Ishikawa (cell line): ENCODE data around the gene NRXN3.

Source experiments
- CEBPB ChIP-seq: IDR thresholded peaks from 2 replicates; pipeline ENCODE4 v1.6.1; 2012
- CREB1 ChIP-seq: IDR thresholded peaks from 2 replicates; pipeline ENCODE4 v1.6.1; 2012; ENCODE audit warnings: low read depth
- REST ChIP-seq: IDR thresholded peaks from 2 replicates; pipeline ENCODE4 v1.6.1; 2012; ENCODE audit warnings: low read depth, mild to moderate bottlenecking

- TF ChIP-seq CREB1 (no peak), CEBPB (no peak), REST (no peak)
Measured at GRCh38 chr14:78872837-78873236, 702.7 kb downstream of the NRXN3 start.
